CD4-positive, alpha-beta memory T cell (primary cell): Measurements from ENCODE around the gene RBBP8NL. TPM values are rescaled to one million over a fixed set of nuclear protein-coding genes. Genes with fewer than 3 reads are reported as not detected.
"Not testable (repeated sequence)": the region's sequence is repeated elsewhere in the genome, so short reads cannot be mapped to it uniquely, and the experiment has no call there.

Experiments
- CTCF ChIA-PET: fragments of 350-600 bp; sonication (Branson Sonifier 250); formaldehyde crosslinking; loops from one replicate; lab custom pipeline; 2021; ENCODE audit warnings: inconsistent platforms; ENCODE audit not compliant: partially characterized antibody; lab: Charles Lee
- POLR2A ChIA-PET: fragments of 350-600 bp; sonication (Branson Sonifier 250); formaldehyde crosslinking; loops from one replicate; lab custom pipeline; 2021; ENCODE audit not compliant: partially characterized antibody; lab: Charles Lee
- DNase-seq, 5 donors: peaks; one replicate each; pipeline versions ENCODE4 v3.0.0 to v3.0.0-alpha.2; 2020 to 2022; ENCODE audit warnings: mixed read lengths in 1 of 5
- H3K27ac ChIP-seq: one replicate; pipeline ENCODE4 v1.7.0; 2013; ENCODE audit warnings: low read depth, low read length
- H3K27me3 ChIP-seq: 2 replicates; pipeline ENCODE4 v1.7.0; 2013; ENCODE audit warnings: mild to moderate bottlenecking, low read length, moderate library complexity; ENCODE audit not compliant: insufficient read depth
- H3K36me3 ChIP-seq: 2 replicates; pipeline ENCODE4 v1.7.0; 2013; ENCODE audit warnings: mild to moderate bottlenecking, low read length, moderate library complexity; ENCODE audit not compliant: insufficient read depth
- H3K4me1 ChIP-seq: 2 replicates; pipeline ENCODE4 v1.7.0; 2013; ENCODE audit warnings: mild to moderate bottlenecking, low read length, moderate library complexity; ENCODE audit not compliant: insufficient read depth
- H3K4me3 ChIP-seq, 2 donors: one replicate each; pipeline ENCODE4 v1.7.0; 2013; ENCODE audit warnings: low read length in 2 of 2, mild to moderate bottlenecking in 1 of 2
- H3K9me3 ChIP-seq, 2 donors: one replicate each; pipeline ENCODE4 v1.7.0; 2013; ENCODE audit warnings: low read length in 2 of 2, control low read depth in 1 of 2; ENCODE audit not compliant: control insufficient read depth in 1 of 2
- H3K27ac Mint-ChIP-seq, 7 donors: one replicate each; pipeline ENCODE4 v1.8.0; 2020 to 2021; ENCODE audit warnings: mixed read lengths in 7 of 7, mild to moderate bottlenecking in 6 of 7, inconsistent platforms in 3 of 7, moderate library complexity in 3 of 7
- H3K27me3 Mint-ChIP-seq, 2 donors: one replicate each; pipeline ENCODE4 v1.8.0; 2020 to 2021; ENCODE audit warnings: mixed read lengths in 2 of 2
- H3K36me3 Mint-ChIP-seq, 2 donors: one replicate each; pipeline ENCODE4 v1.8.0; 2020 to 2021; ENCODE audit warnings: mixed read lengths in 2 of 2, inconsistent platforms in 1 of 2, mild to moderate bottlenecking in 1 of 2
- H3K4me1 Mint-ChIP-seq, 4 donors: one replicate each; pipeline ENCODE4 v1.8.0; 2020 to 2021; ENCODE audit warnings: mixed read lengths in 4 of 4, mild to moderate bottlenecking in 1 of 4
- H3K4me3 Mint-ChIP-seq, 8 donors: one replicate each; pipeline ENCODE4 v1.8.0; 2020 to 2021; ENCODE audit warnings: mixed read lengths in 8 of 8, mild to moderate bottlenecking in 7 of 8, moderate library complexity in 6 of 8, inconsistent platforms in 3 of 8
- H3K9me3 Mint-ChIP-seq, 8 donors: one replicate each; pipeline ENCODE4 v1.8.0; 2020 to 2021; ENCODE audit warnings: mixed read lengths in 8 of 8, mild to moderate bottlenecking in 5 of 8, inconsistent platforms in 3 of 8, moderate library complexity in 1 of 8
- intact Hi-C: fragments of 100-400 bp; cut with micrococcal nuclease; formaldehyde crosslinking; loops from one replicate; pipeline ENCODE4 v1.15.1; 2023
- polyA plus RNA-seq, 2 donors: library from polyadenylated mRNA; unstranded; fragments of 300-500 nt; fragmentation: Illumina TruSeq; gene quantifications; one replicate each; pipeline ENCODE4 v1.2.3, GENCODE V29; 2021
- total RNA-seq, 2 experiments: library from RNA; stranded (reverse); gene quantifications; one replicate each; pipeline ENCODE4 v1.2.3, GENCODE V29; 2021

Gene RBBP8NL
- total and polyA plus RNA-seq, 4 experiments from 2014 or later, result not detected

GRCh38 chr20:62373631-62374179, 53.6 kb downstream of the RBBP8NL start:
- H3K9me3 Mint-ChIP-seq, POLR2A ChIA-PET, H3K27me3 Mint-ChIP-seq, H3K4me3 ChIP-seq, H3K4me3 Mint-ChIP-seq, H3K36me3 ChIP-seq, H3K27me3 ChIP-seq, DNase-seq, H3K4me1 Mint-ChIP-seq, H3K27ac Mint-ChIP-seq, intact Hi-C loops, H3K27ac ChIP-seq, H3K4me1 ChIP-seq, H3K36me3 Mint-ChIP-seq, H3K9me3 ChIP-seq: not testable (repeated sequence)
- CTCF ChIA-PET, result interaction anchor here (1.3 kb wide), 1 partner anchor 9 kb away, joined by 3 read pairs; no protein-coding TSS in a partner anchor

GRCh38 chr20:62372042-62372993, 55.0 kb downstream of the RBBP8NL start:
- H3K27ac Mint-ChIP-seq, result no peak overlapping the region
- H3K4me1 Mint-ChIP-seq, result peaks cover 0 to 4% (median under 1%) of the 10 kb centered on the region in 4 donors
- ChIA-PET POLR2A (no interaction called here), CTCF (no interaction called here)
- Histone ChIP-seq H3K36me3 (no peaks in the 10 kb centered on the region), H3K27me3 (peaks cover 14% of the 10 kb centered on the region), H3K9me3 (no peaks in the 10 kb centered on the region), H3K4me1 (peaks cover 12% of the 10 kb centered on the region), H3K27ac (no peak overlapping the region), H3K4me3 (no peak overlapping the region)
- H3K9me3 Mint-ChIP-seq, result no peaks in the 10 kb centered on the region
- no peak for DNase-seq
- intact Hi-C loops, result no loop called here
- peaks cover 7 to 13% of the 10 kb centered on the region in 2 donors for H3K27me3 Mint-ChIP-seq
- H3K4me3 Mint-ChIP-seq, result no peak overlapping the region
- H3K36me3 Mint-ChIP-seq, result no peaks in the 10 kb centered on the region

- CTCF ChIA-PET, result no interaction called here
- intact Hi-C loops, result no loop called here
Measured at GRCh38 chr20:62371588-62372041, 55.7 kb downstream of the RBBP8NL start.

GRCh38 chr20:62370807-62371587, 56.3 kb downstream of the RBBP8NL start:
- no peaks in the 10 kb centered on the region for H3K9me3 Mint-ChIP-seq
- no peak overlapping the region for H3K4me3 ChIP-seq
- H3K27ac Mint-ChIP-seq, result no peak overlapping the region
- no peak overlapping the region for H3K4me3 Mint-ChIP-seq
- intact Hi-C loops, result no loop called here
- no peak overlapping the region for H3K27ac ChIP-seq
- H3K4me1 Mint-ChIP-seq, result peaks cover 0 to 2% (median under 1%) of the 10 kb centered on the region in 4 donors
- peaks cover 7 to 13% of the 10 kb centered on the region in 2 donors for H3K27me3 Mint-ChIP-seq
- H3K27me3 ChIP-seq, result peaks cover 18% of the 10 kb centered on the region
- no peaks in the 10 kb centered on the region for H3K36me3 Mint-ChIP-seq
- H3K36me3 ChIP-seq, result no peaks in the 10 kb centered on the region
- no peak for DNase-seq
- ChIA-PET CTCF (no interaction called here), POLR2A (no interaction called here)
- no peaks in the 10 kb centered on the region for H3K9me3 ChIP-seq
- peaks cover 19% of the 10 kb centered on the region for H3K4me1 ChIP-seq

More at GRCh38 chr20:62371588-62372041, 55.7 kb downstream of the RBBP8NL start:
- Mint-ChIP-seq H3K27me3 (peaks cover 7 to 13% of the 10 kb centered on the region in 2 donors), H3K4me1 (peaks cover 0 to 2% (median under 1%) of the 10 kb centered on the region in 4 donors), H3K36me3 (no peaks in the 10 kb centered on the region), H3K9me3 (no peaks in the 10 kb centered on the region), H3K4me3 (no peak overlapping the region), H3K27ac (no peak overlapping the region)
- Histone ChIP-seq H3K27ac (no peak overlapping the region), H3K27me3 (peaks cover 14% of the 10 kb centered on the region), H3K36me3 (no peaks in the 10 kb centered on the region), H3K9me3 (no peaks in the 10 kb centered on the region), H3K4me3 (no peak overlapping the region), H3K4me1 (peaks cover 13% of the 10 kb centered on the region)
- DNase-seq, result no peak
- POLR2A ChIA-PET, result no interaction called here

GRCh38 chr20:62370115-62370806, 57.1 kb downstream of the RBBP8NL start:
- no peak for DNase-seq
- Mint-ChIP-seq H3K4me1 (peaks cover 0 to 2% (median under 1%) of the 10 kb centered on the region in 4 donors), H3K9me3 (no peaks in the 10 kb centered on the region), H3K4me3 (no peak overlapping the region), H3K36me3 (no peaks in the 10 kb centered on the region), H3K27ac (no peak overlapping the region), H3K27me3 (peaks cover 7 to 16% of the 10 kb centered on the region in 2 donors)
- no peaks in the 10 kb centered on the region for H3K9me3 ChIP-seq
- H3K4me3 ChIP-seq, result no peak overlapping the region
- no peak overlapping the region for H3K27ac ChIP-seq
- no peaks in the 10 kb centered on the region for H3K36me3 ChIP-seq
- ChIA-PET CTCF (interaction anchor here (1.4 kb wide), 1 partner anchor 13 kb away, joined by 4 read pairs; no protein-coding TSS in a partner anchor), POLR2A (no interaction called here)
- peaks cover 18% of the 10 kb centered on the region for H3K27me3 ChIP-seq
- intact Hi-C loops, result no loop called here
- peaks cover 20% of the 10 kb centered on the region for H3K4me1 ChIP-seq

- Mint-ChIP-seq H3K4me1 (peaks cover 0 to 2% (median under 1%) of the 10 kb centered on the region in 4 donors), H3K27me3 (peaks cover 12 to 21% of the 10 kb centered on the region in 2 donors), H3K27ac (no peak overlapping the region), H3K4me3 (no peak overlapping the region), H3K9me3 (no peaks in the 10 kb centered on the region), H3K36me3 (no peaks in the 10 kb centered on the region)
- Histone ChIP-seq H3K4me1 (peaks cover 20% of the 10 kb centered on the region), H3K4me3 (no peak overlapping the region), H3K9me3 (no peaks in the 10 kb centered on the region), H3K27me3 (peaks cover 18% of the 10 kb centered on the region), H3K27ac (no peak overlapping the region), H3K36me3 (no peaks in the 10 kb centered on the region)
- CTCF ChIA-PET, result interaction anchor here (1.4 kb wide), 1 partner anchor 13 kb away, joined by 4 read pairs; no protein-coding TSS in a partner anchor
- no peak for DNase-seq
- intact Hi-C loops, result no loop called here
- POLR2A ChIA-PET, result no interaction called here
Measured at GRCh38 chr20:62369815-62370114, 57.6 kb downstream of the RBBP8NL start.
